HepG2 (cell line): ENCODE measurements around the gene NLGN3. TPM values are rescaled to one million over a fixed set of nuclear protein-coding genes. Genes with fewer than 3 reads are reported as not detected.
A peak's percentile ranks its signal among the peaks of the same experiment; 100 is the strongest.

ENCODE experiments used
- ATAC-seq: fragments of 200-7000 bp; cut with Tn5 transposase; 3 replicates; pipeline ENCODE4 v1.9.1; 2020; ENCODE audit warnings: mild to moderate bottlenecking, moderate library complexity
- BruUV-seq: library from RNA; stranded (reverse); fragments of 400-500 nt; replicated peaks from 2 replicates; lab custom pipeline; 2021; lab: Mats Ljungman, UMichigan
- CTCF ChIA-PET: fragments of 300-600 bp; formaldehyde crosslinking; extraction: SDS; loops from one replicate; lab custom pipeline; 2021; ENCODE audit warnings: low total read pairs, inconsistent platforms, low intra/inter-chr PET ratio; lab: Yijun Ruan, JAX
- POLR2A ChIA-PET: fragments of 350-600 bp; sonication (Branson Sonifier 250); formaldehyde crosslinking; loops from one replicate; lab custom pipeline; 2020; ENCODE audit warnings: antibody characterized with exemption, inconsistent platforms; lab: Yijun Ruan, JAX
- DNase-seq: peaks from one replicate; pipeline ENCODE4 v3.0.0-alpha.2; 2015; ENCODE audit warnings: low spot score
- FAIRE-seq: peaks from 3 replicates; lab custom pipeline; 2011; peaks lifted over from hg19 to GRCh38; lab: Jason Lieb, UNC
- H2AFZ ChIP-seq: one replicate; pipeline ENCODE4 v1.6.1; 2011; ENCODE audit warnings: low read length, inconsistent platforms
- H3K27ac ChIP-seq: fragments of 300-600 bp; 3 replicates; pipeline ENCODE4 v1.8.0; 2011; ENCODE audit warnings: mixed run types, mild to moderate bottlenecking, mixed read lengths, low read length, inconsistent platforms; ENCODE audit not compliant: insufficient read depth; ENCODE audit errors: extremely low read length
- H3K27me3 ChIP-seq, 2 experiments: fragments of 200-600 bp in 1 of 2; 2 replicates in 1 of 2; 3 replicates in 1 of 2; pipeline versions ENCODE4 v1.6.0 to v1.8.0; 2011; ENCODE audit warnings: low read length in 2 of 2, mild to moderate bottlenecking in 2 of 2, moderate library complexity in 2 of 2, inconsistent platforms in 1 of 2; ENCODE audit not compliant: insufficient read depth in 2 of 2, control insufficient read depth in 1 of 2
- H3K36me3 ChIP-seq, 2 experiments: fragments of 200-600 bp in 1 of 2; replicated peaks in 1 of 2; 2 replicates in 1 of 2; 3 replicates in 1 of 2; pipeline versions ENCODE4 v1.5.1 to v1.8.0; 2011; ENCODE audit warnings: low read length in 2 of 2, inconsistent platforms in 1 of 2; ENCODE audit not compliant: insufficient read depth in 2 of 2, control insufficient read depth in 1 of 2
- H3K4me1 ChIP-seq: 2 replicates; pipeline ENCODE4 v1.5.1; 2012; ENCODE audit warnings: low read length, inconsistent platforms; ENCODE audit not compliant: insufficient read depth
- H3K4me2 ChIP-seq: 2 replicates; pipeline ENCODE4 v1.6.0; 2011; ENCODE audit warnings: low read depth, low read length, inconsistent platforms
- H3K4me3 ChIP-seq, 3 experiments: fragments of 200-600 bp in 1 of 3; sonication (generic), shearing (Covaris generic) in 1 of 3; replicated peaks in 1 of 3; 2 replicates each; pipeline ENCODE4 v1.5.1; 2011 to 2016; ENCODE audit warnings: low read length in 3 of 3, inconsistent platforms in 2 of 3, low read depth in 2 of 3, mild to moderate bottlenecking in 2 of 3, control low read depth in 1 of 3, mixed read lengths in 1 of 3; ENCODE audit not compliant: insufficient read depth in 1 of 3
- H3K79me2 ChIP-seq: one replicate; pipeline ENCODE4 v1.6.1; 2011; ENCODE audit warnings: low read length, inconsistent platforms; ENCODE audit not compliant: insufficient read depth
- H3K9ac ChIP-seq: 2 replicates; pipeline ENCODE4 v1.6.0; 2011; ENCODE audit warnings: mild to moderate bottlenecking, low read depth, low read length, inconsistent platforms; ENCODE audit not compliant: insufficient read depth
- H3K9me3 ChIP-seq: 2 replicates; pipeline ENCODE4 v1.5.1; 2012; ENCODE audit warnings: mild to moderate bottlenecking, low read length
- H4K20me1 ChIP-seq: 2 replicates; pipeline ENCODE4 v1.6.0; 2011; ENCODE audit warnings: inconsistent platforms, mild to moderate bottlenecking, low read length, moderate library complexity; ENCODE audit not compliant: insufficient read depth
- FOXM1 ChIP-seq: sonication (generic); formaldehyde crosslinking; IDR thresholded peaks from 2 replicates; pipeline ENCODE4 v1.5.0; 2020; ENCODE audit warnings: missing genetic modification reagents
- HDAC2 ChIP-seq: sonication (generic); formaldehyde crosslinking; IDR thresholded peaks from 2 replicates; pipeline ENCODE4 v1.4.0; 2020; ENCODE audit warnings: missing genetic modification reagents
- KAT8 ChIP-seq: IDR thresholded peaks from 2 replicates; pipeline ENCODE4 v1.6.1; 2016; ENCODE audit warnings: missing genetic modification reagents, missing compliant biosample characterization
- KDM5B ChIP-seq: sonication (generic); formaldehyde crosslinking; IDR thresholded peaks from 2 replicates; pipeline ENCODE4 v1.4.0; 2020; ENCODE audit warnings: missing genetic modification reagents, mild to moderate bottlenecking, borderline replicate concordance
- KLF15 ChIP-seq: sonication (generic); formaldehyde crosslinking; IDR thresholded peaks from 2 replicates; pipeline ENCODE4 v1.8.1; 2023; ENCODE audit warnings: borderline replicate concordance, mild to moderate bottlenecking, inconsistent platforms, missing genetic modification reagents, mixed read lengths
- POLR2AphosphoS5 ChIP-seq: IDR thresholded peaks from 2 replicates; pipeline ENCODE4 v1.6.1; 2012; ENCODE audit warnings: low read depth, low read length
- POLR2G ChIP-seq: fragments of 200-400 bp; formaldehyde crosslinking; IDR thresholded peaks from 2 replicates; pipeline ENCODE4 v1.6.1; 2018; ENCODE audit warnings: mild to moderate bottlenecking, low read depth, low read length, moderate library complexity
- PRMT3 ChIP-seq: sonication (generic); formaldehyde crosslinking; IDR thresholded peaks from 2 replicates; pipeline ENCODE4 v1.8.1; 2022; ENCODE audit warnings: low read depth, mild to moderate bottlenecking, moderate library complexity, missing genetic modification reagents, borderline replicate concordance
- SMARCC2 ChIP-seq: fragments of 450-650 bp; IDR thresholded peaks from 2 replicates; pipeline ENCODE4 v1.6.1; 2017; ENCODE audit warnings: antibody characterized with exemption, mild to moderate bottlenecking
- ZFP36 ChIP-seq: fragments of 150-350 bp; IDR thresholded peaks from 2 replicates; pipeline ENCODE4 v1.6.1; 2018; ENCODE audit warnings: borderline replicate concordance, low read length, low read depth; ENCODE audit not compliant: partially characterized antibody
- ZFX ChIP-seq: sonication (generic); formaldehyde crosslinking; IDR thresholded peaks from 2 replicates; pipeline ENCODE4 v1.4.0; 2020; ENCODE audit warnings: mild to moderate bottlenecking, low read depth, missing genetic modification reagents, moderate library complexity
- ZNF720 ChIP-seq: sonication (generic); formaldehyde crosslinking; IDR thresholded peaks from 2 replicates; pipeline ENCODE4 v1.4.0; 2020; ENCODE audit warnings: missing genetic modification reagents
- ZNF879 ChIP-seq: sonication (generic); formaldehyde crosslinking; IDR thresholded peaks from 2 replicates; pipeline ENCODE4 v1.8.1; 2023; ENCODE audit warnings: missing genetic modification reagents
- WGBS: methylation state at CpG from one replicate; pipeline ENCODE4 v1.1.6; 2017; ENCODE audit warnings: low lambda C conversion rate; 5-methylcytosine and 5-hydroxymethylcytosine counted together
- in situ Hi-C: cut with HindIII; loops from 2 replicates; pipeline ENCODE4 v1.10.0; 2017; ENCODE audit warnings: low pct_unique_long_range_greater_than_20kb; ENCODE audit not compliant: extremely low pct_ligation_motif_present
- intact Hi-C: fragments of 100-400 bp; cut with micrococcal nuclease; formaldehyde crosslinking; loops from one replicate; pipeline ENCODE4 v1.10.0; 2022; ENCODE audit not compliant: unreplicated experiment
- polyA plus RNA-seq, 8 experiments: library from polyadenylated mRNA; depleted of rRNA in 3 of 8; stranded (reverse) in 7 of 8; unstranded in 1 of 8; fragments of >200 nt; fragmentation: Illumina TruSeq in 4 of 8; extraction: Trizol in 4 of 8; gene quantifications; 2 replicates each; pipeline versions ENCODE4 v1.2.1 to v1.2.3, GENCODE V29; 2011 to 2016; ENCODE audit warnings: low read depth in 4 of 8, missing spikeins in 1 of 8, mixed read lengths in 1 of 8; ENCODE audit not compliant: insufficient read depth in 1 of 8
- total RNA-seq, 5 experiments: library from RNA; depleted of rRNA; stranded (reverse); fragments of >200 nt; fragmentation: Illumina TruSeq; extraction: Trizol; gene quantifications; 2 replicates each; pipeline ENCODE4 v1.2.3, GENCODE V29; 2016; ENCODE audit warnings: low read depth in 1 of 5
- TF ChIP-seq, protein P1 (sequence below): sonication (generic); formaldehyde crosslinking; IDR thresholded peaks from 2 replicates; pipeline ENCODE4 v1.4.0; 2020; ENCODE audit warnings: missing genetic modification reagents, borderline replicate concordance
- TF ChIP-seq, protein P2 (sequence below): sonication (generic); formaldehyde crosslinking; IDR thresholded peaks from 2 replicates; pipeline ENCODE4 v1.9.0; 2021; ENCODE audit warnings: missing genetic modification reagents, mild to moderate bottlenecking, borderline replicate concordance
- TF ChIP-seq, protein P3 (sequence below): sonication (generic); formaldehyde crosslinking; IDR thresholded peaks from 2 replicates; pipeline ENCODE4 v1.5.0; 2020; ENCODE audit warnings: mild to moderate bottlenecking, missing genetic modification reagents

The NLGN3 gene
- total and polyA plus RNA-seq, 2 of the 13 experiments (the other 11 are each of a cell fraction or from before 2014, with no cell fraction given), result 0.04 to 0.16 TPM

DNA sequence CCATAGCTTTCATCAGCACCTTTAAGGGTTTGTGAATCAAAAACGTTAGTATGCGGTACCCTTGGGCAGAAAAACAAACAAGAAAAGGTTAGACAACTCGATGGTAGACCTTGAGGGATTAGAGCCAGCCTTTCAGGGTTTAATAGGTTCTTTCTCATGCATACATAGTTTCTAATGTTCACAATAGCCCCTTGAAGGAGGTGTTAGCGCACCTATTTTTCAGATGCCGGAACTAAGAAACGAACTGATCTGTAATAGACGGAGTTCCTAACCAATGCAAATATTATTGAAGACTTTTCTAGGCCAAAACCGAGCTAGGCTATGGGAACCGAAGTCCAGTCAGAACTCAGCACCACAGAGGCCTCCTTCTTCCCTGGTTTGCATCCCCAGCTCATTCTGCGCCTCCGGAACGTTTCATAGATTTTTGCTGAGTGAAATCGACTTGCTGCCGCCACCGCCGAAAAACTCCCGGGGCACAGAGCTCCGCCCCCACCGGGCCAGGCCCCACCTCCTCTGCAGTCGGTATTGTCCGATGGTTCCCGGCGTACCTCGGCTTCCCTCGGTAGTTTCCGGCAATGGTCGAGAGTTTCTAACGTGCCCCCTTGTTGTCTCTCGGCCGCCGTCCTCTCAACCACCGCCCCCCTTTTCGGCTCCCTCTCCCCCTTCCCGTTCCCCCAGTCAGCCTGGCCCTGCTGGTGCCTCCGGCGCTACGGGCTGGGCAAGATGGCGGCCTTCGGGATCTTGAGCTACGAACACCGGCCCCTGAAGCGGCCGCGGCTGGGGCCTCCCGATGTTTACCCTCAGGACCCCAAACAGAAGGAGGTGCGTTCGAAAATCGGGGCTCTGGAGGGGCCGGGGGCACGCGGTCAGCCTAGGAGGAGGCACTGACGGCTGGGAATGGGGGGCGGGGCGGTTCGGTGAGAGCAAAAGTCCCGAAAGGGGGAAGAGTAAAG lies 26.3 kb upstream of the NLGN3 start, which contains the start of gene MED12:
Gene MED12 (plus strand): TSS at position 565 of the 953 bp plus-strand sequence. CDS start 159 bp downstream, at position 724.
- H3K27me3 ChIP-seq, result no peaks in the 10 kb centered on the region
- DNase-seq, result peak; percentile 47
- WGBS, result under 1% methylated on average over 32 of the region's 56 CpGs
- peak within 1 kb of the TSS; percentile 74 for H3K4me2 ChIP-seq
- CTCF ChIA-PET, result no interaction called here
- H3K27ac ChIP-seq, result peak within 1 kb of the TSS; percentile 75
- peaks cover 15% of the 10 kb centered on the region; the same call in 1 of the 2 replicates for H3K4me1 ChIP-seq
- no peaks in the 10 kb centered on the region for H3K9me3 ChIP-seq
- peaks cover 2% of the 10 kb centered on the region for H3K79me2 ChIP-seq
- FAIRE-seq, result no peak
- peak within 1 kb of the TSS; percentile 98 for H2AFZ ChIP-seq
- ATAC-seq, result peak; percentile 96
- in situ Hi-C loops, result no loop called here
- intact Hi-C loops, result no loop called here
- POLR2A ChIA-PET, result interaction anchor here (0.7 to 2.2 kb wide), 15 partner anchors 8 to 505 kb away, joined by 3 to 14 read pairs (median 4); partner anchors contain the start of genes CXorf65, NONO, SNX12 and TAF1
- peaks cover 0 to 18% of the 10 kb centered on the region in 2 experiments; a peak in 2 of 5 replicates for H3K36me3 ChIP-seq
- H3K4me3 ChIP-seq, result peak within 1 kb of the TSS; percentile 63 to 75 (median 71)
- no TSS peak for BruUV-seq
- peak within 1 kb of the TSS; percentile 74 for H3K9ac ChIP-seq
- H4K20me1 ChIP-seq, result no peaks in the 10 kb centered on the region
- peak; percentile 23; the same call in 1 of the 2 replicates for TF ChIP-seq KDM5B (CRISPR knock-in tag)
- TF ChIP-seq FOXM1 (CRISPR knock-in tag), result no peak
- no peak for TF ChIP-seq KLF15
- peak; percentile 63 for TF ChIP-seq POLR2G
- TF ChIP-seq ZFP36, result no peak
- TF ChIP-seq POLR2AphosphoS5, result 0 out of 2 replicates have a peak, but pooled peaks have one; percentile 47
- TF ChIP-seq, protein P1, sequence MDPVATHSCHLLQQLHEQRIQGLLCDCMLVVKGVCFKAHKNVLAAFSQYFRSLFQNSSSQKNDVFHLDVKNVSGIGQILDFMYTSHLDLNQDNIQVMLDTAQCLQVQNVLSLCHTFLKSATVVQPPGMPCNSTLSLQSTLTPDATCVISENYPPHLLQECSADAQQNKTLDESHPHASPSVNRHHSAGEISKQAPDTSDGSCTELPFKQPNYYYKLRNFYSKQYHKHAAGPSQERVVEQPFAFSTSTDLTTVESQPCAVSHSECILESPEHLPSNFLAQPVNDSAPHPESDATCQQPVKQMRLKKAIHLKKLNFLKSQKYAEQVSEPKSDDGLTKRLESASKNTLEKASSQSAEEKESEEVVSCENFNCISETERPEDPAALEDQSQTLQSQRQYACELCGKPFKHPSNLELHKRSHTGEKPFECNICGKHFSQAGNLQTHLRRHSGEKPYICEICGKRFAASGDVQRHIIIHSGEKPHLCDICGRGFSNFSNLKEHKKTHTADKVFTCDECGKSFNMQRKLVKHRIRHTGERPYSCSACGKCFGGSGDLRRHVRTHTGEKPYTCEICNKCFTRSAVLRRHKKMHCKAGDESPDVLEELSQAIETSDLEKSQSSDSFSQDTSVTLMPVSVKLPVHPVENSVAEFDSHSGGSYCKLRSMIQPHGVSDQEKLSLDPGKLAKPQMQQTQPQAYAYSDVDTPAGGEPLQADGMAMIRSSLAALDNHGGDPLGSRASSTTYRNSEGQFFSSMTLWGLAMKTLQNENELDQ, result no peak
- no peak for TF ChIP-seq ZNF720 (CRISPR knock-in tag)
- 0 out of 2 replicates have a peak, but pooled peaks have one; percentile 20 for TF ChIP-seq HDAC2
- TF ChIP-seq KAT8 (CRISPR knock-in tag), result peak; percentile 47; the same call in 1 of the 2 replicates
- TF ChIP-seq, protein P2, sequence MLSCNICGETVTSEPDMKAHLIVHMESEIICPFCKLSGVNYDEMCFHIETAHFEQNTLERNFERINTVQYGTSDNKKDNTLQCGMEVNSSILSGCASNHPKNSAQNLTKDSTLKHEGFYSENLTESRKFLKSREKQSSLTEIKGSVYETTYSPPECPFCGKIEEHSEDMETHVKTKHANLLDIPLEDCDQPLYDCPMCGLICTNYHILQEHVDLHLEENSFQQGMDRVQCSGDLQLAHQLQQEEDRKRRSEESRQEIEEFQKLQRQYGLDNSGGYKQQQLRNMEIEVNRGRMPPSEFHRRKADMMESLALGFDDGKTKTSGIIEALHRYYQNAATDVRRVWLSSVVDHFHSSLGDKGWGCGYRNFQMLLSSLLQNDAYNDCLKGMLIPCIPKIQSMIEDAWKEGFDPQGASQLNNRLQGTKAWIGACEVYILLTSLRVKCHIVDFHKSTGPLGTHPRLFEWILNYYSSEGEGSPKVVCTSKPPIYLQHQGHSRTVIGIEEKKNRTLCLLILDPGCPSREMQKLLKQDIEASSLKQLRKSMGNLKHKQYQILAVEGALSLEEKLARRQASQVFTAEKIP (CRISPR knock-in tag), result no peak
- TF ChIP-seq SMARCC2, result no peak
- peak; percentile 51; the same call in 1 of the 2 replicates for TF ChIP-seq ZFX (CRISPR knock-in tag)
- TF ChIP-seq, protein P3, sequence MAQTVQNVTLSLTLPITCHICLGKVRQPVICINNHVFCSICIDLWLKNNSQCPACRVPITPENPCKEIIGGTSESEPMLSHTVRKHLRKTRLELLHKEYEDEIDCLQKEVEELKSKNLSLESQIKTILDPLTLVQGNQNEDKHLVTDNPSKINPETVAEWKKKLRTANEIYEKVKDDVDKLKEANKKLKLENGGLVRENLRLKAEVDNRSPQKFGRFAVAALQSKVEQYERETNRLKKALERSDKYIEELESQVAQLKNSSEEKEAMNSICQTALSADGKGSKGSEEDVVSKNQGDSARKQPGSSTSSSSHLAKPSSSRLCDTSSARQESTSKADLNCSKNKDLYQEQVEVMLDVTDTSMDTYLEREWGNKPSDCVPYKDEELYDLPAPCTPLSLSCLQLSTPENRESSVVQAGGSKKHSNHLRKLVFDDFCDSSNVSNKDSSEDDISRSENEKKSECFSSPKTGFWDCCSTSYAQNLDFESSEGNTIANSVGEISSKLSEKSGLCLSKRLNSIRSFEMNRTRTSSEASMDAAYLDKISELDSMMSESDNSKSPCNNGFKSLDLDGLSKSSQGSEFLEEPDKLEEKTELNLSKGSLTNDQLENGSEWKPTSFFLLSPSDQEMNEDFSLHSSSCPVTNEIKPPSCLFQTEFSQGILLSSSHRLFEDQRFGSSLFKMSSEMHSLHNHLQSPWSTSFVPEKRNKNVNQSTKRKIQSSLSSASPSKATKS, result no peak
- no peak for TF ChIP-seq PRMT3 (CRISPR knock-in tag)
- no peak for TF ChIP-seq ZNF879 (CRISPR knock-in tag)
